AG04449 (cell line): ENCODE measurements around the gene TNFRSF6B.
A peak's percentile ranks its signal among the peaks of the same experiment; 100 is the strongest.
"Not testable (repeated sequence)": the region's sequence is repeated elsewhere in the genome, so short reads cannot be mapped to it uniquely, and the experiment has no call there.

ENCODE experiments used
- CTCF ChIA-PET: fragments of 350-600 bp; formaldehyde crosslinking; extraction: SDS; loops from one replicate; lab custom pipeline; 2021; ENCODE audit warnings: antibody characterized with exemption; lab: Yijun Ruan, JAX
- POLR2A ChIA-PET: fragments of 400-600, 350-600 bp; formaldehyde crosslinking; extraction: SDS; loops from one replicate; lab custom pipeline; 2020; ENCODE audit warnings: antibody characterized with exemption, inconsistent platforms; lab: Yijun Ruan, JAX
- DNase-seq: peaks from one replicate; pipeline ENCODE4 v3.0.0-alpha.2; 2010; ENCODE audit warnings: low read depth, low spot score
- H3K4me3 ChIP-seq: 2 replicates; pipeline ENCODE4 v1.5.1; 2011; ENCODE audit warnings: low read depth, mild to moderate bottlenecking, control low read depth, low read length
- CTCF ChIP-seq: IDR thresholded peaks from one replicate; pipeline ENCODE4 v1.5.1; 2011; ENCODE audit warnings: mild to moderate bottlenecking, moderate library complexity, low read length, control low read depth, inconsistent platforms; ENCODE audit not compliant: insufficient read depth; ENCODE audit errors: missing control alignments

TNFRSF6B gene

GRCh38 chr20:63708301-63709148 is 12.1 kb downstream of the TNFRSF6B start:
- ChIA-PET POLR2A (interaction anchor here (0.6 to 1.6 kb wide), 9 partner anchors 10 to 187 kb away, joined by 3 to 10 read pairs (median 4); partner anchors contain the start of genes GMEB2, LIME1 and TPD52L2), CTCF (interaction anchor here (1.0 to 1.2 kb wide), 4 partner anchors 9 to 265 kb away, joined by 3 to 6 read pairs (median 3); partner anchors contain the start of gene PTK6)
- no peak for TF ChIP-seq CTCF
- peak overlapping the region; percentile 77 for H3K4me3 ChIP-seq
- no peak for DNase-seq

GRCh38 chr20:63709149-63709527 is 12.7 kb downstream of the TNFRSF6B start:
- POLR2A ChIA-PET = no interaction called here
- CTCF ChIA-PET = interaction anchor here (1.2 kb wide), 1 partner anchor 8 kb away, joined by 3 read pairs; no protein-coding TSS in a partner anchor

GRCh38 chr20:63711085-63711645 is 14.7 kb downstream of the TNFRSF6B start:
- no peak for TF ChIP-seq CTCF
- no peak overlapping the region for H3K4me3 ChIP-seq
- CTCF ChIA-PET = interaction anchor here (0.8 to 1.5 kb wide), 2 partner anchors 8 to 30 kb away, joined by 4 read pairs; no protein-coding TSS in a partner anchor
- POLR2A ChIA-PET = no interaction called here
- no peak for DNase-seq

More at GRCh38 chr20:63709149-63709527, 12.7 kb downstream of the TNFRSF6B start:
- no peak for TF ChIP-seq CTCF
- peak overlapping the region; percentile 77 for H3K4me3 ChIP-seq
- DNase-seq = no peak

GRCh38 chr20:63712191-63712590 is 15.7 kb downstream of the TNFRSF6B start:
- ChIA-PET POLR2A (no interaction called here), CTCF (interaction anchor here (1.5 kb wide), 1 partner anchor 29 kb away, joined by 4 read pairs; no protein-coding TSS in a partner anchor)
- DNase-seq = no peak
- TF ChIP-seq CTCF = no peak
- H3K4me3 ChIP-seq = no peak overlapping the region

GRCh38 chr20:63714858-63715257 is 18.4 kb downstream of the TNFRSF6B start:
- POLR2A ChIA-PET = no interaction called here
- DNase-seq = no peak
- no peak overlapping the region for H3K4me3 ChIP-seq
- CTCF ChIA-PET = no interaction called here
- no peak for TF ChIP-seq CTCF

- H3K4me3 ChIP-seq = no peak overlapping the region
- no peak for DNase-seq
- no peak for TF ChIP-seq CTCF
- POLR2A ChIA-PET = no interaction called here
- CTCF ChIA-PET = interaction anchor here (0.8 kb wide), 1 partner anchor 8 kb away, joined by 4 read pairs; no protein-coding TSS in a partner anchor
Observed at GRCh38 chr20:63718996-63719395, 22.5 kb downstream of the TNFRSF6B start.

- CTCF ChIA-PET = interaction anchor here (1.2 kb wide), 1 partner anchor 52 kb away, joined by 4 read pairs; no protein-coding TSS in a partner anchor
- not testable (repeated sequence) for DNase-seq, H3K4me3 ChIP-seq
- POLR2A ChIA-PET = interaction anchor here (0.6 kb wide), 1 partner anchor 15 kb away, joined by 3 read pairs; the partner anchor contains the start of genes ARFRP1 and ZGPAT
Observed at GRCh38 chr20:63722967-63723622, 26.6 kb downstream of the TNFRSF6B start.

- DNase-seq, CTCF ChIA-PET, H3K4me3 ChIP-seq, POLR2A ChIA-PET: not testable (repeated sequence)
Observed at GRCh38 chr20:63730189-63730733, 33.8 kb downstream of the TNFRSF6B start.
